Activated CD4-positive, alpha-beta memory T cell treated with anti-CD3 and anti-CD28 coated beads for 36 hours (primary cell): Measurements from ENCODE around the gene DNAJC28. TPM values are rescaled to one million over a fixed set of nuclear protein-coding genes. Genes with fewer than 3 reads are reported as not detected.
A peak's percentile ranks its signal among the peaks of the same experiment; 100 is the strongest.
"Not testable (repeated sequence)": the region's sequence is repeated elsewhere in the genome, so short reads cannot be mapped to it uniquely, and the experiment has no call there.

ENCODE experiments used
- CTCF ChIA-PET: fragments of 350-600 bp; sonication (Branson Sonifier 250); formaldehyde crosslinking; loops from one replicate; lab custom pipeline; 2021; ENCODE audit warnings: antibody characterized with exemption, inconsistent platforms; lab: Charles Lee
- POLR2A ChIA-PET: fragments of 350-600 bp; sonication (Branson Sonifier 250); formaldehyde crosslinking; loops from one replicate; lab custom pipeline; 2021; ENCODE audit warnings: antibody characterized with exemption; lab: Charles Lee
- DNase-seq: peaks from one replicate; pipeline ENCODE4 v3.0.0-alpha.2; 2020
- H3K27ac Mint-ChIP-seq: one replicate; pipeline ENCODE4 v1.8.0; 2021; ENCODE audit warnings: mixed read lengths
- H3K27me3 Mint-ChIP-seq: one replicate; pipeline ENCODE4 v1.8.0; 2021; ENCODE audit warnings: mixed read lengths
- H3K36me3 Mint-ChIP-seq: one replicate; pipeline ENCODE4 v1.8.0; 2021; ENCODE audit warnings: mixed read lengths
- H3K4me1 Mint-ChIP-seq: one replicate; pipeline ENCODE4 v1.8.0; 2021; ENCODE audit warnings: low read depth, mixed read lengths
- H3K4me3 Mint-ChIP-seq: one replicate; pipeline ENCODE4 v1.8.0; 2021; ENCODE audit warnings: mild to moderate bottlenecking, mixed read lengths
- H3K9me3 Mint-ChIP-seq: one replicate; pipeline ENCODE4 v1.8.0; 2021; ENCODE audit warnings: mixed read lengths
- intact Hi-C: fragments of 100-400 bp; cut with micrococcal nuclease; formaldehyde crosslinking; loops from one replicate; pipeline ENCODE4 v1.15.1; 2023
- total RNA-seq, 2 experiments: library from RNA; stranded (reverse); gene quantifications; one replicate each; pipeline ENCODE4 v1.2.3, GENCODE V29; 2021

The DNAJC28 gene
- total RNA-seq, 2 experiments from 2014 or later, result 0.67 to 0.75 TPM

DNA sequence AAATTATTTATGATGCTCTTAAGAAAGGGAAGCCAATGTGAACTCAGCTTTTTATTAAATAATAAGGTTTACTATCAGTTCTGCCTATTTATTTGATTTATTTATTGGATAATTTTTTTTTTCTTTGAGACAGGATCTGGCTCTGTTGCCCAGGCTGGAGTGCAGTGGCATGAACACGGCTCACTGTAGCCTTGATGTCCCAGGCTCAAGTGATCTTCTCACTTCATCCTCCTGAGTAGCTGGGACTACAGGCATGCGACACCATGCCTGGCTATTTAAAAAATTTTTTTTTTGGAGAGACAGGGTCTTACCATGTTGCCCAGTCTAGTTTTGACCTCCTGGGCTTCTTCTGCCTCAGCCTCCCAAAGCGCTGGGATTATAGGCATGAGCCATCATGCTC lies 21.0 kb upstream of the DNAJC28 start:
- Mint-ChIP-seq H3K4me1 (peaks cover 9% of the 10 kb centered on the region), H3K27me3 (no peaks in the 10 kb centered on the region), H3K27ac (no peak overlapping the region), H3K4me3 (no peak overlapping the region), H3K9me3 (no peaks in the 10 kb centered on the region), H3K36me3 (peaks cover 62% of the 10 kb centered on the region)
- ChIA-PET POLR2A (no interaction called here), CTCF (no interaction called here)
- intact Hi-C loops, result no loop called here
- DNase-seq, result no peak

DNA sequence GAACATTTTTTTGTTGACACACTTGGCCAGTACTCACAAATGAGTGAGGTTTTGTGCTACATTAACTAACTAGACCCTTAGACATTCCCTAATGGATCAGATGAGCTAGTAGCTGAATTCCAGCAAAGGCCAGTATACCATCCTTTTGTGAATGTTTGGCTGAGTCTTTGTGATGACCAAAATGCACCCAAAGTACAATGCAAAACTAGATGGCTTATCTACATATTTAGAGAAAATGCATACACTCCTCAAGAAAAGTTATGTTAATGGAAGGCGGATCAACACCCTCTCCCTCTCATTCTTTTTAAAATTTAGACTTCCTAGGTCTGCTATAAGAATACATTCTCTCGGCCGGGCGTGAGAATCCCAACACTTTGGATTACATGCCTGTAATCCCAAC lies 20.1 kb upstream of the DNAJC28 start:
- DNase-seq, result no peak
- peaks cover 60% of the 10 kb centered on the region for H3K36me3 Mint-ChIP-seq
- peaks cover 9% of the 10 kb centered on the region for H3K4me1 Mint-ChIP-seq
- H3K9me3 Mint-ChIP-seq, result no peaks in the 10 kb centered on the region
- intact Hi-C loops, result no loop called here
- H3K27me3 Mint-ChIP-seq, result no peaks in the 10 kb centered on the region
- ChIA-PET POLR2A (no interaction called here), CTCF (interaction anchor here (0.6 kb wide), 1 partner anchor 66 kb away, joined by 3 read pairs; no protein-coding TSS in a partner anchor)
- no peak overlapping the region for H3K27ac Mint-ChIP-seq
- H3K4me3 Mint-ChIP-seq, result no peak overlapping the region

DNA sequence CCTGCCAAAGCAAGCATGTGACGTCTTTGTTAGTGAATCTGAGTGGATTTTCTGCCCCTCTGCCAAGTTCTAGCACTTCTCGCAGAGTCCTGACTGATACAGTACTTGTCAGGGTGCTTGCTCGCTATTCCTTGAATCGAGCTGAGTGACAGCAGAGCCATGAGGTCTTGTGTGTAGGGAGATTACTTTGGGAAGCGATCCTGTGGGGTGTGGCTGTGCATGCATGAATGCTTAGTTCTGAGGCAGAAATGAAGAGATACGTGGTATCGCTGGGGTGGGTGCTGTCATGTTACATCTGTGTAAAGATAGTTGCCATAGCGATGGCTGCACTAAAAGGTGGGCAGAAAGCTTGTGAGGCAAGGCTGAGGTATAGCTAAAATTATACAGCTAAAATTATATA lies 19.3 kb upstream of the DNAJC28 start:
- Mint-ChIP-seq H3K4me3 (no peak overlapping the region), H3K9me3 (no peaks in the 10 kb centered on the region), H3K36me3 (peaks cover 60% of the 10 kb centered on the region), H3K4me1 (peaks cover 9% of the 10 kb centered on the region), H3K27ac (no peak overlapping the region), H3K27me3 (no peaks in the 10 kb centered on the region)
- ChIA-PET CTCF (no interaction called here), POLR2A (no interaction called here)
- DNase-seq, result no peak
- intact Hi-C loops, result no loop called here

DNA sequence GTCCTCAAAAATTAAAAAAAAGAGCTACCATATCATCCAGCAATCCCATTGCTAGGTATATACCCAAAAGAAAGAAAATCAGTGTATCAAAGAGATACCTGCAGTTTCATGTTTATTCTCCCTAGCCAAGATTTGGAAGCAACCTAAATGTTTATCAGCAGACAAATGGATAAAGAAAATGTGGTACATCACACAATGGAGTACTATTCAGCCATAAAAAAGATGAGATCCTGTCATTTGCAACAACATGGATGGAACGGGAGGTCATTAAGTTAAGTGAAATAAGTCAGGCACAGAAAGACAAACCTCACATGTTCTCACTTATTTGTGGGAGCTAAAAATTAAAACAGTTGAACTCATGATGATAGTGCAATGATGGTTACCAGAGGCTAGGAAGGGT lies 15.5 kb upstream of the DNAJC28 start:
- intact Hi-C loops, H3K4me3 Mint-ChIP-seq, DNase-seq, H3K27ac Mint-ChIP-seq, H3K27me3 Mint-ChIP-seq, POLR2A ChIA-PET, H3K4me1 Mint-ChIP-seq, H3K9me3 Mint-ChIP-seq: not testable (repeated sequence)
- H3K36me3 Mint-ChIP-seq, result peaks cover 69% of the 10 kb centered on the region
- CTCF ChIA-PET, result interaction anchor here (1.2 kb wide), 1 partner anchor 99 kb away, joined by 3 read pairs; no protein-coding TSS in a partner anchor

DNA sequence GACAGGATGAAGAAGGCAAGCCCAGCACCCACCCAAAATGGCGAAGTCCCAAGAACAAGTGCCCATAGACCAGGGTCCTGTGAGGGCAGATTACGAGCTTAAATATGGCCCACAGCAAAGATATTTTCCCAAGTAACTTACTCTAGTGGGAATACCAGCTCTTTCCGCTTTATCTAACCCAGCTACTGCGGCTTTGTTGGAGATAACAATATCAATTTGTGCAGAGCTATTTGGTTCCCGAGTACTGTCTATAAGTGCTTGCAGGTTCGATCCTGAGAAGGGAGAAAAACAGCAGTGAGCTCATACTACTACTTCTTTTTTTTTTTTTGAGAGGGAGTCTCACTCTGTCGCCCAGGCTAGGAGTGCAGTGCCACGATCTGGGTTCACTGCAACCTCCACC lies 14.3 kb upstream of the DNAJC28 start:
- Mint-ChIP-seq H3K9me3 (no peaks in the 10 kb centered on the region), H3K27ac (no peak overlapping the region), H3K36me3 (peaks cover 61% of the 10 kb centered on the region), H3K4me3 (no peak overlapping the region), H3K4me1 (no peaks in the 10 kb centered on the region), H3K27me3 (no peaks in the 10 kb centered on the region)
- DNase-seq, result no peak
- ChIA-PET CTCF (interaction anchor here (1.2 kb wide), 1 partner anchor 100 kb away, joined by 3 read pairs; no protein-coding TSS in a partner anchor), POLR2A (no interaction called here)
- intact Hi-C loops, result no loop called here

DNA sequence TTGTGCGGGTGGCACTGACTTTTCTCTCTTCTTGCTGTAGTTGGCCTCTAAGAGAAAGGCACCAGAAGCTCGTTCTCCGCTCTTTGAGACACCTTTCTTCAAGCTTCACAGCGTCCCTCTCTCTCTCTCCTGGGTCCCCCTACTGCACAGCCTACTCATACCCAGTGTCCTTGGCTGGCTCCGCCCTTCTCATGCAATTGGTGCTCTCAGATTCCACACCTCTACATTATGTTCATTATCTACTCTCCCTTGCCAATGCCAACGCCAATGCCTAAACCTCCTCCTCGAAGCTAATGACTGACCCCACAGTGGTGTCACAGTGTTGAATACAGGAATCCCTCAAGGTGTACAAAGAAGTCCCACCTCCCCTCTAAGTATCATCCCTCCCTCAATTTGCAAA lies 4.8 kb upstream of the DNAJC28 start:
- intact Hi-C loops, result no loop called here
- peaks cover 5% of the 10 kb centered on the region for H3K4me1 Mint-ChIP-seq
- ChIA-PET CTCF (no interaction called here), POLR2A (interaction anchor here (1.2 kb wide), 1 partner anchor 16 kb away, joined by 3 read pairs; the partner anchor contains the start of gene TMEM50B)
- H3K27me3 Mint-ChIP-seq, result no peaks in the 10 kb centered on the region
- DNase-seq, result no peak
- H3K9me3 Mint-ChIP-seq, result no peaks in the 10 kb centered on the region
- no peak overlapping the region for H3K4me3 Mint-ChIP-seq
- no peaks in the 10 kb centered on the region for H3K36me3 Mint-ChIP-seq
- H3K27ac Mint-ChIP-seq, result no peak overlapping the region

DNA sequence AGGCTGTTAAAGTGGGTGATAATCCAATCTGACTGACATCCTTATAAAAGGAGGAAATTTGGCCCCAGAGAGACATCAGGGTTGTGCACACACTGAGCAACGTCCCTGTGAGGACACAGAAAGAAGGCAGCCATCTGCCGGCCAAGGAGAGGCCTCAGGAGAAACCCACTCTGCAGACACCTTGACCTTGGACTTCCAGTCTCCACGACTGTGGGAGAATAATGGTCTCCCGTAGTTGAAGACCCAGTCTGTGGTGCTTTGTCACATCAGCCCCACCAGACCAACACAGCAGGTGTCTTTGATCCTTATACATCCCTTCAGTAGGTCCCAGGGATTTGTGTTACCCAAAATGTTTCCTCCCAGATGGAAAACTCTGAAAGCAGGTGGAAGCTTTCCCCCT lies 4.2 kb upstream of the DNAJC28 start:
- H3K27ac Mint-ChIP-seq, result no peak overlapping the region
- H3K4me1 Mint-ChIP-seq, result peaks cover 8% of the 10 kb centered on the region
- H3K9me3 Mint-ChIP-seq, result no peaks in the 10 kb centered on the region
- no peaks in the 10 kb centered on the region for H3K36me3 Mint-ChIP-seq
- CTCF ChIA-PET, result no interaction called here
- POLR2A ChIA-PET, result interaction anchor here (0.6 kb wide), 1 partner anchor 86 kb away, joined by 3 read pairs; no protein-coding TSS in a partner anchor
- intact Hi-C loops, result no loop called here
- no peak for DNase-seq
- H3K27me3 Mint-ChIP-seq, result no peaks in the 10 kb centered on the region
- H3K4me3 Mint-ChIP-seq, result no peak overlapping the region

DNA sequence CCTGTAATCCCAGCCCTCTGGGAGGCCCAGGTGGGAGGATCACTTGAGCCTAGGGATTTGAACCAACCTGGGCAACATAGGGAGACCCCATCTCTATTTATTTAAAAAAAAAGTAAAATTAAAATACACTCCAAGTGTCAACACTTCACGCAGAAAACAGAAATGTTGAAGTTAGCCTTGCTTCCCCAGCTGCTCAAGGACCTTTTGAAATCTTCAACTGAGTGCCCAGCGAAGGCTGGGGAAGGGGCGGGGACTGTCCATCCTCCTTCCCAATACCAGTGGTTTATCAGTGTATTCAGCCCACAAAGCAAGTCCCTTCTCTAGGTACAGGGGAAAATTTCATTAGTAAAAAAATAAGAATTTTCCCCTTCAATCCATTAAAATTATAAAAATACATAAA lies 2.2 kb upstream of the DNAJC28 start:
- intact Hi-C loops, result no loop called here
- no peak overlapping the region for H3K27ac Mint-ChIP-seq
- H3K9me3 Mint-ChIP-seq, result no peaks in the 10 kb centered on the region
- no peak for DNase-seq
- H3K4me3 Mint-ChIP-seq, result no peak overlapping the region
- peaks cover 9% of the 10 kb centered on the region for H3K4me1 Mint-ChIP-seq
- ChIA-PET CTCF (no interaction called here), POLR2A (no interaction called here)
- H3K36me3 Mint-ChIP-seq, result no peaks in the 10 kb centered on the region
- H3K27me3 Mint-ChIP-seq, result no peaks in the 10 kb centered on the region

DNA sequence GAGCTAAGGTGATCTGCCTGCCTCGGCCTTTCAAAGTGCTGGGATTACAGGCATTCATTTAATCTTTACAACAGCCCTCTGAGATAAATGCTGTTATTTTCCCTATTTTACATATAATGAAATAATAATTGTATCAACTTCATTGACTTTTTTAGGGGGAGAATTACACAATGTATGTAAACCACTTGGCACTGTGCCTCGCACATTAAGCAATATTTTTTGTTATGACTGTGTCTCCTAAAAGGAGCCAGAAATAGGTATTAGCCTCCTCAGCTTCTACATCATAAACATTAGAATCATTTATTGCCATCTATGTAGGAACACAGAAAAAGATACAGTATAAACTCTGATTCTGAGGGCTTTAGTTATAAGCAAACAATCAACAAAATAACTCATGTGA lies 1.1 kb upstream of the DNAJC28 start:
- no peak for DNase-seq
- H3K27me3 Mint-ChIP-seq, result no peaks in the 10 kb centered on the region
- H3K36me3 Mint-ChIP-seq, result no peaks in the 10 kb centered on the region
- intact Hi-C loops, result no loop called here
- peaks cover 9% of the 10 kb centered on the region for H3K4me1 Mint-ChIP-seq
- H3K27ac Mint-ChIP-seq, result no peak overlapping the region
- ChIA-PET CTCF (interaction anchor here (1.0 kb wide), 1 partner anchor 13 kb away, joined by 3 read pairs; the partner anchor contains the start of gene TMEM50B), POLR2A (interaction anchor here (4.2 kb wide), 1 partner anchor 13 kb away, joined by 37 read pairs; the partner anchor contains the start of gene TMEM50B)
- no peak overlapping the region for H3K4me3 Mint-ChIP-seq
- H3K9me3 Mint-ChIP-seq, result no peaks in the 10 kb centered on the region

DNA sequence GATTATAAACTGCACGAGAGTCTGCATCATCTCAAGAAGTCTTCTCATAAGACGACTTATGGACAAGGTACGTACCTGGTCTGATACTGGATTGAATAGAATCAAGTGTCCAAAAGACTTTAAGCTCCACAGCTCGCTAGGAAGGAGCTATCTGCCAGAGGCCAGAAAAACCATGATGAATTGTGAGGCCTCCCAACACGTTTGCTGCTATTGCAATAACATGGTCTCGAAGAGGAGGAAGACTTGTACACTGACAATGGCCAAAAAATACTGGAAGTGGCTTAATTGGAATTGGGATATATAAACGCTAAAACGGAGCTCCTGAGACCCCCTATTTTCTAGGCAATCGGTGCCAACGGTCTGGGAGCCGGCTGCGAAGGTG lies 534 bp downstream of the DNAJC28 start:
- ChIA-PET POLR2A (interaction anchor here (1.2 to 4.2 kb wide), 3 partner anchors 11 to 52 kb away, joined by 4 to 37 read pairs (median 7); partner anchors contain the start of genes GART, SON and TMEM50B), CTCF (interaction anchor here (0.6 to 2.3 kb wide), 2 partner anchors 11 to 720 kb away, joined by 3 to 24 read pairs; partner anchors contain the start of genes PAXBP1 and TMEM50B)
- intact Hi-C loops, result loop anchor here (1.0 kb wide), 4 partner anchors 11 to 151 kb away; partner anchors contain the start of genes DONSON, GART and ITSN1
- H3K36me3 Mint-ChIP-seq, result no peaks in the 10 kb centered on the region
- H3K4me1 Mint-ChIP-seq, result peaks cover 9% of the 10 kb centered on the region
- no peaks in the 10 kb centered on the region for H3K9me3 Mint-ChIP-seq
- no peak for DNase-seq
- peak overlapping the region; percentile 85 for H3K4me3 Mint-ChIP-seq
- no peaks in the 10 kb centered on the region for H3K27me3 Mint-ChIP-seq
- peak overlapping the region; percentile 73 for H3K27ac Mint-ChIP-seq

DNA sequence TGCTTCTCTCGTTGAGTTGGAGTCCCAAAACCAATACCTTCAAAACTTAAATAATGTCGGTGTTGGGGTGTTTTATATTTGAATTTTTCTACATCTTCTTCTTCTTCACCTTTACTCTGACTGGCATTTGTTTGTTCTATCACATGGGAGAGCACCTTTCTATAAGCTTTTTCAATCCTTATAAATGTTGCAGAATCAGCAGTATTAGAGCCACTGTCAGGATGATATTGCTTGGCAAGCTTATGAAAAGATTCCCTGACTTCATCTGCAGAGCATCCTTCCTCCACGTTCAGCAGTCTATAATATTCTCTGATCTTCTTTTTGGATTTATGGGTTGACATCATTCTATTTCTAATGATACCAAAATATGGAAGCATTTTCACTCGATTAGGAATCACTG lies 2.6 kb downstream of the DNAJC28 start:
- H3K27ac Mint-ChIP-seq, result no peak overlapping the region
- H3K9me3 Mint-ChIP-seq, result no peaks in the 10 kb centered on the region
- H3K27me3 Mint-ChIP-seq, result no peaks in the 10 kb centered on the region
- H3K36me3 Mint-ChIP-seq, result no peaks in the 10 kb centered on the region
- intact Hi-C loops, result no loop called here
- no peak overlapping the region for H3K4me3 Mint-ChIP-seq
- peaks cover 9% of the 10 kb centered on the region for H3K4me1 Mint-ChIP-seq
- ChIA-PET CTCF (interaction anchor here (0.7 kb wide), 1 partner anchor 503 kb away, joined by 3 read pairs; no protein-coding TSS in a partner anchor), POLR2A (interaction anchor here (4.2 kb wide), 1 partner anchor 9 kb away, joined by 37 read pairs; the partner anchor contains the start of gene TMEM50B)
- DNase-seq, result no peak

DNA sequence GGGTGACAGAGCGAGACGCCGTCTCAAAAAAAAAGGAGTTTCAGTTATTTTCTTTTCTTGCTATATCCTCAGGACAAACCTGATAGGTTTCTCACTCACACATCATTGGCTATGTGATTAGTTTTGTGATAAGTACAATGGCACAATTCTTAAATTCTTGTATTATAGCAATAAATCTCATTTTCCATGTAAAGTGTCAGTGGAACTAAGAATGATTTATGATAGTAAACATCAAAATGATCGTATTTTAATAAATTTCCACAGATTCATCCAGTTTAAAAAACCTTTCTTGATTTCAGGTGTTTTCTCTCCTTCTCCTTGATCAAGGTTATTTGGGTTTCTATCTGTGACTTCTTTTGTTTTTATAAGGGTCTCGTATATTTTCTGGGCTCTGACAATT lies 3.5 kb downstream of the DNAJC28 start:
- CTCF ChIA-PET, result no interaction called here
- H3K4me3 Mint-ChIP-seq, result no peak overlapping the region
- intact Hi-C loops, result no loop called here

More for the DNA sequence above, 3.5 kb downstream of the DNAJC28 start:
- Mint-ChIP-seq H3K36me3 (no peaks in the 10 kb centered on the region), H3K27ac (no peak overlapping the region), H3K27me3 (no peaks in the 10 kb centered on the region), H3K9me3 (no peaks in the 10 kb centered on the region), H3K4me1 (peaks cover 9% of the 10 kb centered on the region)
- no peak for DNase-seq
- POLR2A ChIA-PET, result interaction anchor here (4.2 kb wide), 1 partner anchor 8 kb away, joined by 37 read pairs; the partner anchor contains the start of gene TMEM50B
